Sigmoid colon (tissue), 4 donors: Measurements from ENCODE around the gene ZIC2.

Experiments used
- CTCF ChIP-seq, 4 experiments: fragments of 450-650 bp in 3 of 4; fragments of 200-600 bp in 1 of 4; IDR thresholded peaks; one replicate each; pipeline ENCODE4 v1.5.1; 2016 to 2019; ENCODE audit warnings: antibody characterized with exemption in 4 of 4, mild to moderate bottlenecking in 3 of 4, moderate library complexity in 2 of 4
- EP300 ChIP-seq, 4 donors: sonication (generic); formaldehyde crosslinking; IDR thresholded peaks; one replicate each; pipeline ENCODE4 v1.6.1; 2017; ENCODE audit warnings: antibody characterized with exemption in 4 of 4
- POLR2AphosphoS5 ChIP-seq, 4 donors: sonication (generic); formaldehyde crosslinking; IDR thresholded peaks; one replicate each; pipeline ENCODE4 v1.6.1; 2017; ENCODE audit warnings: antibody characterized with exemption in 4 of 4

DNA sequence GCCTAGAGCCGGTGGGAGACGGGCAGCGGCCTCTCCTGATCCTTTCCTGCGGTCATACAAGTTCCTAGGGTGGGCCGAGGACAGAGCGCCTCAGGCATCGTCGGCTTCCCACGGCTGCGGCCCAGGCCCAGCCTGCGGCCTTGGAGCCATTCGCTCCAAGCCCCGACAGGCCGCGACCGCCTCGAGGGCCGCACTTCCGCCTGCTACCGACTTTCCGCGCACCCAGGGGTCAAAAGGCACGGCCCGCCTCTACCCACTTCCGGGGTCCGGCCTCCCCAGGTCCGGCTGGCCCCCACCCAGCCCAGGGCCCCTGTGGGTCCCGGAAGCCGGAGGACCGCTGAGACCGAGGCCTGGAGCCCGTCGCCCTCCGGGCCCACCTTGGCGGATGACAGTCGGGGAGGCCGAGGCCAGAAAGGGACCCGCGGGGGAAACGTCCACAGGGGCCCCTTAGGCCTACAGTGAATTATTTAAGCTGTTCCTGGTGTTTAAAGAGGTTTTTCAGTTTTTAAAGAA, 16.2 kb downstream of the ZIC2 start:
- TF ChIP-seq CTCF (IDR thresholded peaks at IDR 0.05) (no peak), POLR2AphosphoS5 (IDR thresholded peaks at IDR 0.05) (no peak), EP300 (IDR thresholded peaks at IDR 0.05) (no peak)
